HFFc6 (cell line): ENCODE measurements around the gene PFKFB3. TPM values are rescaled to one million over a fixed set of nuclear protein-coding genes. Genes with fewer than 3 reads are reported as not detected.

Source experiments
- DNase-seq: peaks from one replicate; pipeline ENCODE4 v3.0.0-alpha.2; 2018
- H3K27ac Mint-ChIP-seq: 2 replicates; pipeline ENCODE4 v1.8.0; 2020; ENCODE audit warnings: mild to moderate bottlenecking, mixed read lengths
- H3K27me3 Mint-ChIP-seq: 2 replicates; pipeline ENCODE4 v1.8.0; 2021; ENCODE audit warnings: mild to moderate bottlenecking, moderate library complexity, mixed read lengths; ENCODE audit not compliant: insufficient read depth
- H3K36me3 Mint-ChIP-seq: 2 replicates; pipeline ENCODE4 v1.8.0; 2021; ENCODE audit warnings: low read depth, mixed read lengths
- H3K4me1 Mint-ChIP-seq: 2 replicates; pipeline ENCODE4 v1.8.0; 2020; ENCODE audit warnings: low read depth, mixed read lengths
- H3K4me3 Mint-ChIP-seq: 2 replicates; pipeline ENCODE4 v1.8.0; 2020; ENCODE audit warnings: mild to moderate bottlenecking, moderate library complexity, mixed read lengths
- H3K9me3 Mint-ChIP-seq: 2 replicates; pipeline ENCODE4 v1.8.0; 2020; ENCODE audit warnings: mild to moderate bottlenecking, mixed read lengths
- total RNA-seq, 6 experiments: library from RNA; stranded (reverse); fragmentation: NEBNext Ultra II Directional; extraction: Animal tissue kit (Norgen Biotek cat#: 25700); gene quantifications; 2 replicates in 1 of 6; 3 replicates in 5 of 6; pipeline ENCODE4 v1.2.3, GENCODE V29; 2021
- TF ChIP-seq, protein P1 (sequence below): fragments of 200-600 bp; sonication (generic); IDR thresholded peaks from 2 replicates; pipeline ENCODE4 v1.5.0; 2021; ENCODE audit warnings: antibody characterized with exemption, mild to moderate bottlenecking

PFKFB3 gene
- total RNA-seq, 6 experiments from 2014 or later = 25.4 to 34.6 (median 28.7) TPM

- Mint-ChIP-seq H3K27ac (peak overlapping the region; percentile 87), H3K9me3 (no peaks in the 10 kb centered on the region), H3K4me1 (peaks cover 42% of the 10 kb centered on the region), H3K4me3 (no peak overlapping the region), H3K27me3 (no peaks in the 10 kb centered on the region), H3K36me3 (peaks cover 48% of the 10 kb centered on the region)
- no peak for DNase-seq
- TF ChIP-seq, protein P1, sequence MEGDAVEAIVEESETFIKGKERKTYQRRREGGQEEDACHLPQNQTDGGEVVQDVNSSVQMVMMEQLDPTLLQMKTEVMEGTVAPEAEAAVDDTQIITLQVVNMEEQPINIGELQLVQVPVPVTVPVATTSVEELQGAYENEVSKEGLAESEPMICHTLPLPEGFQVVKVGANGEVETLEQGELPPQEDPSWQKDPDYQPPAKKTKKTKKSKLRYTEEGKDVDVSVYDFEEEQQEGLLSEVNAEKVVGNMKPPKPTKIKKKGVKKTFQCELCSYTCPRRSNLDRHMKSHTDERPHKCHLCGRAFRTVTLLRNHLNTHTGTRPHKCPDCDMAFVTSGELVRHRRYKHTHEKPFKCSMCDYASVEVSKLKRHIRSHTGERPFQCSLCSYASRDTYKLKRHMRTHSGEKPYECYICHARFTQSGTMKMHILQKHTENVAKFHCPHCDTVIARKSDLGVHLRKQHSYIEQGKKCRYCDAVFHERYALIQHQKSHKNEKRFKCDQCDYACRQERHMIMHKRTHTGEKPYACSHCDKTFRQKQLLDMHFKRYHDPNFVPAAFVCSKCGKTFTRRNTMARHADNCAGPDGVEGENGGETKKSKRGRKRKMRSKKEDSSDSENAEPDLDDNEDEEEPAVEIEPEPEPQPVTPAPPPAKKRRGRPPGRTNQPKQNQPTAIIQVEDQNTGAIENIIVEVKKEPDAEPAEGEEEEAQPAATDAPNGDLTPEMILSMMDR = no peak
Observed at GRCh38 chr10:6223981-6224380, 21.2 kb downstream of the PFKFB3 start.

DNA sequence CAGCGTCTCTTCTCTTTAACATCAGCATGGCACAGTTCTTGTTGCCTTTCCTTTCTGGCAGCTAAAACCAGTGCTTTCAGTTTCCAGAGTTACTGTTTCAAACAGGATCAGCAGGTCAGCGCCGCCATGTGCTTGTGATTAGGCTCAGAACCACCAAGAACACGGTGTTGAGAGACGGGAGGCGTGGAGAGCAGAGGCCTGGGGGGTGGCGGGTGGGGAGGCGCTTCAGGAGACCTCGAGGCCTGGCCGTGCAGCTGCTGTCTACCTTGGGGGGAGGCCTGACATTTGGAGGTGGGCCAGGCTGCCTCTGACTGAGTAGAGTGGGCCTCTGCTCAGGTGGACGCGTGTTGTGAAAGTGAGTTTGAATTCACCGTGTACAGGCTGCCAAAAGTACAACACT is 22.0 kb downstream of the PFKFB3 start:
- H3K27ac Mint-ChIP-seq = no peak overlapping the region

GRCh38 chr10:6225263-6225814 is 22.6 kb downstream of the PFKFB3 start:
- Mint-ChIP-seq H3K27me3 (no peaks in the 10 kb centered on the region), H3K4me3 (no peak overlapping the region), H3K36me3 (peaks cover 45% of the 10 kb centered on the region), H3K4me1 (peaks cover 36% of the 10 kb centered on the region), H3K9me3 (no peaks in the 10 kb centered on the region), H3K27ac (no peak overlapping the region; the same call in 1 of the 2 replicates)
- no peak for DNase-seq
- TF ChIP-seq, protein P1 = no peak

More for the DNA sequence above, 22.0 kb downstream of the PFKFB3 start:
- peaks cover 36% of the 10 kb centered on the region for H3K4me1 Mint-ChIP-seq
- DNase-seq = no peak
- TF ChIP-seq, protein P1 = no peak
- peaks cover 42% of the 10 kb centered on the region for H3K36me3 Mint-ChIP-seq
- H3K9me3 Mint-ChIP-seq = no peaks in the 10 kb centered on the region
- no peak overlapping the region for H3K4me3 Mint-ChIP-seq
- H3K27me3 Mint-ChIP-seq = no peaks in the 10 kb centered on the region

GRCh38 chr10:6226216-6226615 is 23.5 kb downstream of the PFKFB3 start:
- Mint-ChIP-seq H3K4me3 (no peak overlapping the region), H3K27me3 (no peaks in the 10 kb centered on the region; the same call in 1 of the 2 replicates), H3K27ac (no peak overlapping the region), H3K9me3 (no peaks in the 10 kb centered on the region), H3K4me1 (peaks cover 28% of the 10 kb centered on the region), H3K36me3 (peaks cover 37% of the 10 kb centered on the region)
- TF ChIP-seq, protein P1 = no peak
- DNase-seq = no peak

DNA sequence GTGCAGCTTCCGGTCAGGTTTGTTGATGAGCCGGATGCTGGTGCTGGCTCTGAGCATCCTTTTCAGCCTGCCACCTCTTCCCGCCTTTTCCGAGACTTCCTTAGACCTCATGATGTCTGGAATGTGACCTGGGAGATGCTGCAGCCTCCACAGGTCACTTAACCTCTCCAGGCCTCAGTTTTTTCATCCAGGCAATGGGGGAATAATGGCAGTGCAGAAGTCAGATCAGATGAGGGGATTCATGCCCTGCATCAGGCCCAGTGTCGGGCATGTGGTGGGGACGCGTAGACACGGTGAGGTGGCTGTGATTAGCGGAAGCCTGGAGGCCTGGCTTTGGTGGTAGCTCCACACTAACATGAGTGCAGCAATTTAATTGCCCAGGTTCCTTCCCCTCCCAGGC is 24.6 kb downstream of the PFKFB3 start:
- no peak for DNase-seq
- Mint-ChIP-seq H3K9me3 (no peaks in the 10 kb centered on the region), H3K4me3 (no peak overlapping the region), H3K27ac (no peak overlapping the region), H3K27me3 (peaks cover 3% of the 10 kb centered on the region; the same call in 1 of the 2 replicates), H3K4me1 (peaks cover 18% of the 10 kb centered on the region), H3K36me3 (peaks cover 33% of the 10 kb centered on the region)
- TF ChIP-seq, protein P1 = no peak
